MM.1S (cell line): ENCODE measurements around the gene EMILIN3.

Experiments used
- DNase-seq: peaks from one replicate; pipeline ENCODE4 v3.0.0-alpha.2; 2015
- H2AFZ ChIP-seq: fragments of 300-600 bp; sonication (generic); 2 replicates; pipeline ENCODE4 v1.6.0; 2016; ENCODE audit warnings: antibody characterized with exemption, low read length
- H3F3A ChIP-seq: fragments of 300-600 bp; sonication (generic); 2 replicates; pipeline ENCODE4 v1.6.1; 2016; ENCODE audit warnings: mild to moderate bottlenecking, antibody characterized with exemption, low read length, moderate library complexity, mixed read lengths; ENCODE audit not compliant: insufficient read depth
- H3K27ac ChIP-seq: fragments of 300-600 bp; sonication (generic); 2 replicates; pipeline ENCODE4 v1.5.1; 2016; ENCODE audit warnings: mild to moderate bottlenecking, low read length
- H3K27me3 ChIP-seq: fragments of 300-600 bp; sonication (generic); replicated peaks from 2 replicates; pipeline ENCODE4 v1.6.0; 2016; ENCODE audit warnings: low read length; ENCODE audit not compliant: insufficient read depth
- H3K36me3 ChIP-seq: fragments of 300-600 bp; sonication (generic); replicated peaks from 2 replicates; pipeline ENCODE4 v1.6.1; 2016; ENCODE audit warnings: mild to moderate bottlenecking, low read length, mixed read lengths; ENCODE audit not compliant: insufficient read depth
- H3K4me1 ChIP-seq: fragments of 300-600 bp; sonication (generic); 2 replicates; pipeline ENCODE4 v1.6.1; 2016; ENCODE audit warnings: low read length, mixed read lengths
- H3K4me2 ChIP-seq: fragments of 300-600 bp; sonication (generic); 2 replicates; pipeline ENCODE4 v1.6.0; 2016; ENCODE audit warnings: low read depth, low read length
- H3K4me3 ChIP-seq: fragments of 300-600 bp; sonication (generic); 2 replicates; pipeline ENCODE4 v1.5.1; 2016; ENCODE audit warnings: low read length, mixed read lengths
- H3K79me2 ChIP-seq: fragments of 300-600 bp; sonication (generic); 2 replicates; pipeline ENCODE4 v1.6.1; 2016; ENCODE audit warnings: mixed run types, low read length, mixed read lengths
- H3K9ac ChIP-seq: fragments of 300-600 bp; sonication (generic); 2 replicates; pipeline ENCODE4 v1.6.1; 2016; ENCODE audit warnings: low read length, mixed read lengths
- H3K9me2 ChIP-seq: fragments of 300-600 bp; sonication (generic); replicated peaks from 2 replicates; pipeline ENCODE4 v1.6.1; 2016; ENCODE audit warnings: mild to moderate bottlenecking, low read length, mixed read lengths; ENCODE audit not compliant: insufficient read depth
- H3K9me3 ChIP-seq: fragments of 300-600 bp; sonication (generic); replicated peaks from 2 replicates; pipeline ENCODE4 v1.6.1; 2016; ENCODE audit warnings: mild to moderate bottlenecking, low read length, mixed read lengths; ENCODE audit not compliant: insufficient read depth
- H4K20me1 ChIP-seq: fragments of 300-600 bp; sonication (generic); 2 replicates; pipeline ENCODE4 v1.6.1; 2016; ENCODE audit warnings: mild to moderate bottlenecking, low read length, moderate library complexity, mixed read lengths; ENCODE audit not compliant: insufficient read depth
- CTCF ChIP-seq: fragments of 300-600 bp; sonication (generic); IDR thresholded peaks from 2 replicates; pipeline ENCODE4 v1.5.1; 2016; ENCODE audit warnings: antibody characterized with exemption, low read length, mixed read lengths
- EZH2 ChIP-seq: fragments of 300-600 bp; sonication (generic); optimal IDR thresholded peaks from 2 replicates; pipeline ENCODE3; 2017; ENCODE audit warnings: low read depth, mild to moderate bottlenecking, antibody characterized with exemption, low read length, mixed read lengths
- EZH2phosphoT487 ChIP-seq: fragments of 300-600 bp; sonication (generic); IDR thresholded peaks from 2 replicates; pipeline ENCODE4 v1.6.1; 2018; ENCODE audit warnings: antibody characterized with exemption, low read length

EMILIN3 gene

GRCh38 chr20:41373251-41373783, 6.7 kb upstream of the EMILIN3 start:
- Histone ChIP-seq H3K36me3 (no peaks in the 10 kb centered on the region), H3K4me2 (no peak overlapping the region), H3K79me2 (no peaks in the 10 kb centered on the region), H3K4me1 (peaks cover 14% of the 10 kb centered on the region), H3K27ac (no peak overlapping the region), H3K9ac (no peak overlapping the region), H3K9me3 (no peaks in the 10 kb centered on the region), H3K4me3 (no peak overlapping the region), H3K27me3 (no peaks in the 10 kb centered on the region), H3F3A (no peaks in the 10 kb centered on the region), H4K20me1 (no peaks in the 10 kb centered on the region), H3K9me2 (no peaks in the 10 kb centered on the region), H2AFZ (no peak overlapping the region)
- TF ChIP-seq CTCF (no peak), EZH2phosphoT487 (no peak), EZH2 (no peak)
- no peak for DNase-seq

- Histone ChIP-seq H3K4me2 (no peak overlapping the region), H3K27me3 (peaks cover 12% of the 10 kb centered on the region; the same call in 1 of the 2 replicates), H2AFZ (no peak overlapping the region), H3K36me3 (no peaks in the 10 kb centered on the region), H3K4me3 (no peak overlapping the region), H3K9me3 (no peaks in the 10 kb centered on the region), H3K9me2 (no peaks in the 10 kb centered on the region), H3K9ac (no peak overlapping the region), H3K79me2 (no peaks in the 10 kb centered on the region), H4K20me1 (no peaks in the 10 kb centered on the region), H3K27ac (no peak overlapping the region), H3F3A (no peaks in the 10 kb centered on the region), H3K4me1 (peaks cover 14% of the 10 kb centered on the region)
- no peak for TF ChIP-seq EZH2
- TF ChIP-seq EZH2phosphoT487: no peak
- no peak for TF ChIP-seq CTCF
- DNase-seq: no peak
Measured at GRCh38 chr20:41371371-41371770, 4.8 kb upstream of the EMILIN3 start.

GRCh38 chr20:41370176-41370575, 3.6 kb upstream of the EMILIN3 start:
- DNase-seq: no peak
- Histone ChIP-seq H3K27me3 (peaks cover 21% of the 10 kb centered on the region), H3F3A (no peaks in the 10 kb centered on the region), H3K4me1 (peaks cover 14% of the 10 kb centered on the region), H3K36me3 (no peaks in the 10 kb centered on the region), H3K27ac (no peak overlapping the region), H4K20me1 (no peaks in the 10 kb centered on the region), H3K4me2 (no peak overlapping the region), H2AFZ (no peak overlapping the region), H3K9me2 (no peaks in the 10 kb centered on the region), H3K9ac (no peak overlapping the region), H3K4me3 (no peak overlapping the region), H3K9me3 (no peaks in the 10 kb centered on the region), H3K79me2 (no peaks in the 10 kb centered on the region)
- TF ChIP-seq CTCF: no peak
- no peak for TF ChIP-seq EZH2
- no peak for TF ChIP-seq EZH2phosphoT487
